B cell (primary cell): ENCODE results near the gene PLA2G6.

Experiments
- EZH2 ChIP-seq: IDR thresholded peaks from 2 replicates; pipeline ENCODE4 v1.6.1; 2012; ENCODE audit warnings: borderline replicate concordance, low read depth, mild to moderate bottlenecking, moderate library complexity, low read length; ENCODE audit not compliant: insufficient read depth, poor library complexity, severe bottlenecking
- TF ChIP-seq, protein P1 (sequence below): fragments of 200-600 bp; IDR thresholded peaks from one replicate; pipeline ENCODE4 v1.8.0; 2022; ENCODE audit warnings: antibody characterized with exemption, mild to moderate bottlenecking

GRCh38 chr22:38196791-38197419 is 15.3 kb upstream of the PLA2G6 start:
- TF ChIP-seq, protein P1, sequence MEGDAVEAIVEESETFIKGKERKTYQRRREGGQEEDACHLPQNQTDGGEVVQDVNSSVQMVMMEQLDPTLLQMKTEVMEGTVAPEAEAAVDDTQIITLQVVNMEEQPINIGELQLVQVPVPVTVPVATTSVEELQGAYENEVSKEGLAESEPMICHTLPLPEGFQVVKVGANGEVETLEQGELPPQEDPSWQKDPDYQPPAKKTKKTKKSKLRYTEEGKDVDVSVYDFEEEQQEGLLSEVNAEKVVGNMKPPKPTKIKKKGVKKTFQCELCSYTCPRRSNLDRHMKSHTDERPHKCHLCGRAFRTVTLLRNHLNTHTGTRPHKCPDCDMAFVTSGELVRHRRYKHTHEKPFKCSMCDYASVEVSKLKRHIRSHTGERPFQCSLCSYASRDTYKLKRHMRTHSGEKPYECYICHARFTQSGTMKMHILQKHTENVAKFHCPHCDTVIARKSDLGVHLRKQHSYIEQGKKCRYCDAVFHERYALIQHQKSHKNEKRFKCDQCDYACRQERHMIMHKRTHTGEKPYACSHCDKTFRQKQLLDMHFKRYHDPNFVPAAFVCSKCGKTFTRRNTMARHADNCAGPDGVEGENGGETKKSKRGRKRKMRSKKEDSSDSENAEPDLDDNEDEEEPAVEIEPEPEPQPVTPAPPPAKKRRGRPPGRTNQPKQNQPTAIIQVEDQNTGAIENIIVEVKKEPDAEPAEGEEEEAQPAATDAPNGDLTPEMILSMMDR: no peak
- no peak for TF ChIP-seq EZH2
